HEK293 (cell line): ENCODE results near the gene C9orf78.

Experiments used
- CTCF ChIA-PET: fragments of 350-600 bp; formaldehyde crosslinking; extraction: SDS; loops from one replicate; lab custom pipeline; 2021; ENCODE audit warnings: antibody characterized with exemption; lab: Yijun Ruan, JAX
- POLR2A ChIA-PET: fragments of 300-600 bp; formaldehyde crosslinking; extraction: SDS; loops from one replicate; lab custom pipeline; 2020; ENCODE audit warnings: antibody characterized with exemption, inconsistent platforms; lab: Yijun Ruan, JAX
- H3K27ac ChIP-seq: fragments of 200-500 bp; sonication (Bioruptor generic); 2 replicates; pipeline ENCODE4 v1.5.1; 2014; ENCODE audit warnings: low read depth, low read length, control low read depth, inconsistent platforms; ENCODE audit errors: extremely low read depth
- H3K36me3 ChIP-seq, 2 experiments: fragments of 200-500 bp in 1 of 2; sonication (Bioruptor generic) in 1 of 2; 1 replicate in 1 of 2; 2 replicates in 1 of 2; pipeline ENCODE4 v1.5.1; 2014 to 2017; ENCODE audit warnings: inconsistent platforms in 2 of 2, low read length in 2 of 2; ENCODE audit not compliant: control insufficient read depth in 2 of 2, insufficient read depth in 1 of 2
- H3K4me1 ChIP-seq: fragments of 200-500 bp; sonication (Bioruptor generic); 2 replicates; pipeline ENCODE4 v1.5.1; 2014; ENCODE audit warnings: mild to moderate bottlenecking, low read length, inconsistent platforms; ENCODE audit not compliant: control insufficient read depth, insufficient read depth
- H3K4me3 ChIP-seq: 2 replicates; pipeline ENCODE4 v1.5.1; 2011; ENCODE audit warnings: low read depth, mild to moderate bottlenecking, control low read depth, low read length, moderate library complexity
- H3K9me3 ChIP-seq: fragments of 200-500 bp; sonication (Bioruptor generic); 2 replicates; pipeline ENCODE4 v1.5.1; 2014; ENCODE audit warnings: low read depth, low read length, inconsistent platforms; ENCODE audit not compliant: control insufficient read depth, insufficient read depth
- BCL11A ChIP-seq: fragments of 450-650 bp; formaldehyde crosslinking; IDR thresholded peaks from 2 replicates; pipeline ENCODE4 v1.5.1; 2016; ENCODE audit warnings: low read depth, missing biosample characterization, missing genetic modification characterization
- GLIS2 ChIP-seq: fragments of 450-650 bp; formaldehyde crosslinking; IDR thresholded peaks from 2 replicates; pipeline ENCODE4 v1.5.1; 2016; ENCODE audit warnings: missing biosample characterization, missing genetic modification characterization
- MEIS1 ChIP-seq: sonication (generic); formaldehyde crosslinking; IDR thresholded peaks from 2 replicates; pipeline ENCODE4 v1.8.1; 2022; ENCODE audit warnings: missing genetic modification reagents, mild to moderate bottlenecking, borderline replicate concordance
- MZF1 ChIP-seq: fragments of 450-650 bp; formaldehyde crosslinking; IDR thresholded peaks from 2 replicates; pipeline ENCODE4 v1.5.1; 2017; ENCODE audit warnings: missing biosample characterization, missing genetic modification characterization, borderline replicate concordance
- PATZ1 ChIP-seq: fragments of 450-650 bp; formaldehyde crosslinking; IDR thresholded peaks from 2 replicates; pipeline ENCODE4 v1.5.1; 2016; ENCODE audit warnings: missing biosample characterization, missing genetic modification characterization
- RBAK ChIP-seq: fragments of 450-650 bp; formaldehyde crosslinking; IDR thresholded peaks from 2 replicates; pipeline ENCODE4 v1.5.1; 2016; ENCODE audit warnings: missing biosample characterization, missing genetic modification characterization
- SP3 ChIP-seq: fragments of 450-650 bp; formaldehyde crosslinking; IDR thresholded peaks from 2 replicates; pipeline ENCODE4 v1.5.1; 2016; ENCODE audit warnings: missing biosample characterization, missing genetic modification characterization
- TRIM28 ChIP-seq: IDR thresholded peaks from 2 replicates; pipeline ENCODE4 v1.6.1; 2011; ENCODE audit warnings: low read length, control low read depth, borderline replicate concordance
- ZBTB10 ChIP-seq: fragments of 450-650 bp; formaldehyde crosslinking; IDR thresholded peaks from 2 replicates; pipeline ENCODE4 v1.5.1; 2016; ENCODE audit warnings: missing biosample characterization, missing genetic modification characterization
- ZBTB49 ChIP-seq: fragments of 450-650 bp; formaldehyde crosslinking; IDR thresholded peaks from 2 replicates; pipeline ENCODE4 v1.5.1; 2016; ENCODE audit warnings: missing biosample characterization, missing genetic modification characterization, low read depth
- ZFHX2 ChIP-seq: fragments of 450-650 bp; formaldehyde crosslinking; conservative IDR thresholded peaks from 2 replicates; pipeline ENCODE4 v1.5.1; 2016; ENCODE audit warnings: missing biosample characterization, missing genetic modification characterization
- ZFP37 ChIP-seq: fragments of 450-650 bp; formaldehyde crosslinking; IDR thresholded peaks from 2 replicates; pipeline ENCODE4 v1.5.1; 2016; ENCODE audit warnings: missing biosample characterization, missing genetic modification characterization
- ZIC2 ChIP-seq: fragments of 450-650 bp; formaldehyde crosslinking; IDR thresholded peaks from 2 replicates; pipeline ENCODE4 v1.5.1; 2016; ENCODE audit warnings: missing biosample characterization, missing genetic modification characterization
- ZNF138 ChIP-seq: fragments of 450-650 bp; formaldehyde crosslinking; IDR thresholded peaks from 2 replicates; pipeline ENCODE4 v1.5.1; 2016; ENCODE audit warnings: missing biosample characterization, missing genetic modification characterization, borderline replicate concordance
- ZNF146 ChIP-seq: fragments of 450-650 bp; formaldehyde crosslinking; IDR thresholded peaks from 2 replicates; pipeline ENCODE4 v1.5.1; 2016; ENCODE audit warnings: missing biosample characterization, missing genetic modification characterization
- ZNF16 ChIP-seq: fragments of 450-650 bp; formaldehyde crosslinking; IDR thresholded peaks from 2 replicates; pipeline ENCODE4 v1.5.1; 2016; ENCODE audit warnings: low read depth, missing biosample characterization, missing genetic modification characterization
- ZNF184 ChIP-seq: fragments of 450-650 bp; IDR thresholded peaks from 2 replicates; pipeline ENCODE4 v1.5.1; 2018; ENCODE audit warnings: missing biosample characterization, mild to moderate bottlenecking, missing genetic modification characterization
- ZNF23 ChIP-seq: fragments of 450-650 bp; formaldehyde crosslinking; IDR thresholded peaks from 2 replicates; pipeline ENCODE4 v1.5.1; 2016; ENCODE audit warnings: missing biosample characterization, missing genetic modification characterization, borderline replicate concordance
- ZNF248 ChIP-seq: fragments of 450-650 bp; formaldehyde crosslinking; IDR thresholded peaks from 2 replicates; pipeline ENCODE4 v1.5.1; 2017; ENCODE audit warnings: missing biosample characterization, missing genetic modification characterization
- ZNF335 ChIP-seq: fragments of 450-650 bp; formaldehyde crosslinking; conservative IDR thresholded peaks from 2 replicates; pipeline ENCODE4 v1.5.1; 2016; ENCODE audit warnings: missing biosample characterization, missing genetic modification characterization
- ZNF391 ChIP-seq: fragments of 450-650 bp; formaldehyde crosslinking; IDR thresholded peaks from 2 replicates; pipeline ENCODE4 v1.5.1; 2016; ENCODE audit warnings: low read depth, missing biosample characterization, missing genetic modification characterization, borderline replicate concordance
- ZNF521 ChIP-seq: fragments of 450-650 bp; formaldehyde crosslinking; IDR thresholded peaks from 2 replicates; pipeline ENCODE4 v1.5.1; 2017; ENCODE audit warnings: missing biosample characterization, mild to moderate bottlenecking, missing genetic modification characterization
- ZNF558 ChIP-seq: fragments of 450-650 bp; formaldehyde crosslinking; IDR thresholded peaks from 2 replicates; pipeline ENCODE4 v1.5.1; 2016; ENCODE audit warnings: missing biosample characterization, missing genetic modification characterization
- ZNF660 ChIP-seq: fragments of 450-650 bp; IDR thresholded peaks from 2 replicates; pipeline ENCODE4 v1.5.1; 2018; ENCODE audit warnings: missing biosample characterization, mild to moderate bottlenecking, missing genetic modification characterization

The C9orf78 gene

GRCh38 chr9:129826759-129827158 lies 8.3 kb downstream of the C9orf78 start:
- Histone ChIP-seq H3K27ac (no peak overlapping the region), H3K4me1 (no peaks in the 10 kb centered on the region), H3K4me3 (no peak overlapping the region), H3K36me3 (peaks cover 24 to 53% of the 10 kb centered on the region in 2 experiments), H3K9me3 (no peaks in the 10 kb centered on the region)
- TF ChIP-seq ZNF391 (tag by site-specific recombination) (no peak), ZNF660 (no peak), ZNF184 (tag by site-specific recombination) (no peak), ZNF335 (tag by site-specific recombination) (no peak), ZNF558 (no peak), ZNF248 (tag by site-specific recombination) (no peak), ZNF16 (tag by site-specific recombination) (no peak), ZFHX2 (tag by site-specific recombination) (no peak), ZBTB49 (tag by site-specific recombination) (no peak), ZNF138 (tag by site-specific recombination) (no peak), ZIC2 (no peak), MZF1 (tag by site-specific recombination) (no peak), GLIS2 (tag by site-specific recombination) (no peak), RBAK (tag by site-specific recombination) (no peak), TRIM28 (no peak), ZFP37 (tag by site-specific recombination) (no peak)
- POLR2A ChIA-PET: interaction anchor here (0.7 to 6.5 kb wide), 2 partner anchors 7 to 43 kb away, joined by 6 to 36 read pairs; partner anchors contain the start of genes C9orf78 and USP20
- CTCF ChIA-PET: interaction anchor here (1.1 kb wide), 1 partner anchor 281 kb away, joined by 3 read pairs; no protein-coding TSS in a partner anchor

- no peak overlapping the region for H3K4me3 ChIP-seq
- no peaks in the 10 kb centered on the region for H3K4me1 ChIP-seq
- ChIA-PET POLR2A (interaction anchor here (0.7 to 6.5 kb wide), 2 partner anchors 8 to 44 kb away, joined by 6 to 36 read pairs; partner anchors contain the start of genes C9orf78 and USP20), CTCF (no interaction called here)
- H3K9me3 ChIP-seq: no peaks in the 10 kb centered on the region
- peaks cover 28 to 53% of the 10 kb centered on the region in 2 experiments for H3K36me3 ChIP-seq
- H3K27ac ChIP-seq: no peak overlapping the region
- TF ChIP-seq ZNF146 (tag by site-specific recombination) (no peak), MEIS1 (CRISPR knock-in tag) (no peak), ZNF521 (tag by site-specific recombination) (no peak), SP3 (tag by site-specific recombination) (no peak), BCL11A (tag by site-specific recombination) (no peak), ZBTB10 (no peak), PATZ1 (tag by site-specific recombination) (no peak), ZNF23 (tag by site-specific recombination) (no peak)
Observed at GRCh38 chr9:129826344-129826743, 8.7 kb downstream of the C9orf78 start.
